ENCODE results near the gene TBC1D22B.

Gene TBC1D22B

GRCh38 chr6:37257634-37258404 lies at the start of gene TBC1D22B, which contains the start of gene TMEM217:
Gene TBC1D22B (plus strand): TSS chr6:37257772. CDS start chr6:37257918, 146 bp downstream.
Gene TMEM217 (minus strand): TSS chr6:37258144. CDS start chr6:37219030, 39,114 bp downstream.
- DNase-seq = peak; percentile 83 to 93

- peak in 1 of 2 experiments; percentile 40 for DNase-seq
Observed at GRCh38 chr6:37207903-37208456, 49.6 kb upstream of the TBC1D22B start.

GRCh38 chr6:37208793-37209192 lies 48.8 kb upstream of the TBC1D22B start:
- no peak for DNase-seq

- DNase-seq = no peak
Observed at GRCh38 chr6:37209461-37210205, 47.9 kb upstream of the TBC1D22B start.

GRCh38 chr6:37210313-37210968 lies 47.1 kb upstream of the TBC1D22B start:
- DNase-seq = peak; percentile 66 to 73

- no peak for DNase-seq
Observed at GRCh38 chr6:37212268-37212667, 45.3 kb upstream of the TBC1D22B start.

GRCh38 chr6:37218061-37218460 lies 39.5 kb upstream of the TBC1D22B start:
- no peak for DNase-seq

GRCh38 chr6:37218511-37218910 lies 39.1 kb upstream of the TBC1D22B start:
- DNase-seq = no peak

GRCh38 chr6:37221585-37222124 lies 35.9 kb upstream of the TBC1D22B start:
- DNase-seq = peak; percentile 35 to 91

- DNase-seq = peak; percentile 91 to 96
Observed at GRCh38 chr6:37222125-37222967, 35.2 kb upstream of the TBC1D22B start.

- no peak for DNase-seq
Observed at GRCh38 chr6:37222992-37223391, 34.6 kb upstream of the TBC1D22B start.

GRCh38 chr6:37225350-37226169 lies 32.0 kb upstream of the TBC1D22B start:
- DNase-seq = no peak

GRCh38 chr6:37230104-37230503 lies 27.5 kb upstream of the TBC1D22B start:
- no peak for DNase-seq

- no peak for DNase-seq
Observed at GRCh38 chr6:37232430-37233017, 25.0 kb upstream of the TBC1D22B start.

- no peak for DNase-seq
Observed at GRCh38 chr6:37233541-37233940, 24.0 kb upstream of the TBC1D22B start.

- no peak for DNase-seq
Observed at GRCh38 chr6:37236921-37237320, 20.7 kb upstream of the TBC1D22B start.

GRCh38 chr6:37237789-37238188 lies 19.8 kb upstream of the TBC1D22B start:
- DNase-seq = no peak

- DNase-seq = no peak
Observed at GRCh38 chr6:37238381-37238780, 19.2 kb upstream of the TBC1D22B start.

- DNase-seq = no peak
Observed at GRCh38 chr6:37239526-37239925, 18.0 kb upstream of the TBC1D22B start.

GRCh38 chr6:37239950-37240713 lies 17.4 kb upstream of the TBC1D22B start:
- DNase-seq = peak; percentile 20 to 63
